GM18951 (cell line): Measurements from ENCODE around the gene NIN.

Experiments
- POLR2A ChIP-seq: IDR thresholded peaks from 4 replicates; pipeline ENCODE4 v1.6.1; 2011; ENCODE audit warnings: mild to moderate bottlenecking; ENCODE audit not compliant: insufficient read length, insufficient read depth; ENCODE audit errors: extremely low read depth
- in situ Hi-C: fragments of 300-500 bp; cut with MboI; formaldehyde crosslinking; loops from one replicate; pipeline ENCODE4 v1.12.0; 2022; ENCODE audit warnings: low sequenced_read_pairs, mixed read lengths, inconsistent platforms; ENCODE audit not compliant: unreplicated experiment

NIN gene

GRCh38 chr14:50670196-50670865 lies 160.6 kb downstream of the NIN start:
- in situ Hi-C loops: no loop called here
- TF ChIP-seq POLR2A: no peak
